ENCODE measurements around the gene MRPL9. TPM values are rescaled to one million over a fixed set of nuclear protein-coding genes. Genes with fewer than 3 reads are reported as not detected.
"Not testable (repeated sequence)": the region's sequence is repeated elsewhere in the genome, so short reads cannot be mapped to it uniquely, and the experiment has no call there.

Gene MRPL9
- total RNA-seq, 1 donor from 2014 or later, result 92.1 TPM

GRCh38 chr1:151790940-151791651 lies 27.8 kb upstream of the MRPL9 start:
- H3K27me3 ChIP-seq (ENCODE audit: control insufficient read depth, insufficient read depth, low read length), result no peaks in the 10 kb centered on the region
- H3K4me3 ChIP-seq (ENCODE audit: low read depth, low read length), result peak overlapping the region; percentile 64
- H3K36me3 ChIP-seq (ENCODE audit: control insufficient read depth, insufficient read depth, low read length), result no peaks in the 10 kb centered on the region
- peak; percentile 10 for DNase-seq (ENCODE audit: low read depth)
- TF ChIP-seq CTCF (IDR thresholded peaks at IDR 0.05; ENCODE audit: insufficient read depth, low read length, poor library complexity, severe bottlenecking), result no peak

- peak; percentile 20 for TF ChIP-seq CTCF (IDR thresholded peaks at IDR 0.05; ENCODE audit: insufficient read depth, low read length, poor library complexity, severe bottlenecking)
- peak; percentile 99 for DNase-seq (ENCODE audit: low read depth)
- Histone ChIP-seq H3K36me3 (ENCODE audit: control insufficient read depth, insufficient read depth, low read length) (no peaks in the 10 kb centered on the region), H3K4me3 (ENCODE audit: low read depth, low read length) (peak within 1 kb of the TSS; percentile 84), H3K27me3 (ENCODE audit: control insufficient read depth, insufficient read depth, low read length) (no peaks in the 10 kb centered on the region)
Observed at GRCh38 chr1:151790071-151790939, 27.0 kb upstream of the MRPL9 start, which contains the start of gene TDRKH. TSS of gene TDRKH (minus strand) at chr1:151790500. CDS start at chr1:151783022, 7,478 bp downstream.

- Histone ChIP-seq H3K4me3 (ENCODE audit: low read depth, low read length) (no peak overlapping the region), H3K27me3 (ENCODE audit: control insufficient read depth, insufficient read depth, low read length) (no peaks in the 10 kb centered on the region), H3K36me3 (ENCODE audit: control insufficient read depth, insufficient read depth, low read length) (no peaks in the 10 kb centered on the region)
- no peak for DNase-seq (ENCODE audit: low read depth)
- TF ChIP-seq CTCF (IDR thresholded peaks at IDR 0.05; ENCODE audit: insufficient read depth, low read length, poor library complexity, severe bottlenecking), result no peak
Observed at GRCh38 chr1:151787689-151788088, 24.4 kb upstream of the MRPL9 start.

GRCh38 chr1:151783796-151784195 lies 20.5 kb upstream of the MRPL9 start:
- no peak for TF ChIP-seq CTCF (IDR thresholded peaks at IDR 0.05; ENCODE audit: insufficient read depth, low read length, poor library complexity, severe bottlenecking)
- Histone ChIP-seq H3K27me3 (ENCODE audit: control insufficient read depth, insufficient read depth, low read length) (no peaks in the 10 kb centered on the region), H3K4me3 (ENCODE audit: low read depth, low read length) (no peak overlapping the region), H3K36me3 (ENCODE audit: control insufficient read depth, insufficient read depth, low read length) (no peaks in the 10 kb centered on the region)
- DNase-seq (ENCODE audit: low read depth), result no peak

GRCh38 chr1:151782741-151783140 lies 19.4 kb upstream of the MRPL9 start:
- TF ChIP-seq CTCF (IDR thresholded peaks at IDR 0.05; ENCODE audit: insufficient read depth, low read length, poor library complexity, severe bottlenecking), result no peak
- no peaks in the 10 kb centered on the region for H3K36me3 ChIP-seq (ENCODE audit: control insufficient read depth, insufficient read depth, low read length)
- DNase-seq (ENCODE audit: low read depth), result no peak
- H3K27me3 ChIP-seq (ENCODE audit: control insufficient read depth, insufficient read depth, low read length), result no peaks in the 10 kb centered on the region
- no peak overlapping the region for H3K4me3 ChIP-seq (ENCODE audit: low read depth, low read length)

- not testable (repeated sequence) for DNase-seq (ENCODE audit: low read depth); H3K4me3 ChIP-seq (ENCODE audit: low read depth, low read length); H3K36me3 ChIP-seq (ENCODE audit: control insufficient read depth, insufficient read depth, low read length); H3K27me3 ChIP-seq (ENCODE audit: control insufficient read depth, insufficient read depth, low read length)
Observed at GRCh38 chr1:151782026-151782425, 18.7 kb upstream of the MRPL9 start.

GRCh38 chr1:151780736-151781135 lies 17.4 kb upstream of the MRPL9 start:
- H3K27me3 ChIP-seq (ENCODE audit: control insufficient read depth, insufficient read depth, low read length); DNase-seq (ENCODE audit: low read depth); H3K4me3 ChIP-seq (ENCODE audit: low read depth, low read length); H3K36me3 ChIP-seq (ENCODE audit: control insufficient read depth, insufficient read depth, low read length): not testable (repeated sequence)

All from kidney epithelial cell (primary cell).